CD4-positive, alpha-beta T cell (primary cell): ENCODE data around the gene TMEM204. TPM values are rescaled to one million over a fixed set of nuclear protein-coding genes. Genes with fewer than 3 reads are reported as not detected.

Source experiments
- ATAC-seq: fragments of 200-7000 bp; cut with Tn5 transposase; one replicate; pipeline ENCODE4 v1.10.0; 2022; ENCODE audit warnings: mild to moderate bottlenecking; ENCODE audit not compliant: poor library complexity
- CTCF ChIA-PET: fragments of 350-600 bp; sonication (Branson Sonifier 250); formaldehyde crosslinking; loops from one replicate; lab custom pipeline; 2021; ENCODE audit warnings: antibody characterized with exemption, inconsistent platforms; lab: Charles Lee
- POLR2A ChIA-PET: fragments of 350-600 bp; sonication (Branson Sonifier 250); formaldehyde crosslinking; loops from one replicate; lab custom pipeline; 2021; ENCODE audit warnings: antibody characterized with exemption, inconsistent platforms; lab: Charles Lee
- DNase-seq, 14 experiments: peaks; one replicate each; pipeline ENCODE4 v3.0.0-alpha.2; 2013 to 2020; ENCODE audit warnings: mixed read lengths in 2 of 14
- H3K27ac ChIP-seq, 2 donors: one replicate each; pipeline versions ENCODE4 v1.5.1 to v1.7.0; 2013; ENCODE audit warnings: low read length in 2 of 2, low read depth in 1 of 2, mild to moderate bottlenecking in 1 of 2
- H3K27me3 ChIP-seq, 2 experiments: 1 replicate in 1 of 2; 2 replicates in 1 of 2; pipeline versions ENCODE4 v1.6.1 to v1.7.0; 2013; ENCODE audit warnings: low read length in 2 of 2, control low read depth in 1 of 2, mild to moderate bottlenecking in 1 of 2, moderate library complexity in 1 of 2; ENCODE audit not compliant: insufficient read depth in 2 of 2, control insufficient read depth in 1 of 2
- H3K36me3 ChIP-seq: one replicate; pipeline ENCODE4 v1.6.1; 2013; ENCODE audit warnings: low read length, control low read depth; ENCODE audit not compliant: insufficient read depth
- H3K4me1 ChIP-seq: one replicate; pipeline ENCODE4 v1.6.1; 2013; ENCODE audit warnings: low read length, control low read depth; ENCODE audit not compliant: insufficient read depth
- H3K4me3 ChIP-seq: one replicate; pipeline ENCODE4 v1.5.1; 2013; ENCODE audit warnings: mild to moderate bottlenecking, low read length, moderate library complexity
- H3K9me3 ChIP-seq, 2 experiments: 1 replicate in 1 of 2; 2 replicates in 1 of 2; pipeline versions ENCODE4 v1.6.1 to v1.7.0; 2013; ENCODE audit warnings: low read length in 2 of 2, mild to moderate bottlenecking in 2 of 2, control low read depth in 1 of 2, moderate library complexity in 1 of 2; ENCODE audit not compliant: control insufficient read depth in 1 of 2, insufficient read depth in 1 of 2
- H3K27ac Mint-ChIP-seq: one replicate; pipeline ENCODE4 v1.8.0; 2020; ENCODE audit warnings: mixed read lengths
- H3K27me3 Mint-ChIP-seq: one replicate; pipeline ENCODE4 v1.8.0; 2021; ENCODE audit warnings: mixed read lengths
- H3K36me3 Mint-ChIP-seq: one replicate; pipeline ENCODE4 v1.8.0; 2021; ENCODE audit warnings: low read depth, mixed read lengths
- H3K4me1 Mint-ChIP-seq: one replicate; pipeline ENCODE4 v1.8.0; 2021; ENCODE audit warnings: low read depth, mixed read lengths
- H3K4me3 Mint-ChIP-seq: one replicate; pipeline ENCODE4 v1.8.0; 2020; ENCODE audit warnings: mild to moderate bottlenecking, mixed read lengths
- H3K9me3 Mint-ChIP-seq: one replicate; pipeline ENCODE4 v1.8.0; 2020; ENCODE audit warnings: mixed read lengths
- CTCF ChIP-seq: fragments of 200-600 bp; IDR thresholded peaks from one replicate; pipeline ENCODE4 v1.8.0; 2022; ENCODE audit warnings: antibody characterized with exemption, mild to moderate bottlenecking
- intact Hi-C, 2 experiments: fragments of 100-400 bp; cut with DNase I in 1 of 2; cut with micrococcal nuclease in 1 of 2; formaldehyde crosslinking; loops; one replicate each; pipeline versions ENCODE4 v1.15.1 to v1.9.0; 2023 to 2025; cut with DNase I, micrococcal nuclease
- total RNA-seq, 174 experiments: library from RNA in 2 of 174; stranded (reverse) in 2 of 174; gene quantifications; one replicate each; pipeline ENCODE4 v1.2.3 and lab custom pipeline; 2021 to 2026

Gene TMEM204
- total RNA-seq, 2 experiments from 2014 or later, result 20.5 to 22.1 TPM

- intact Hi-C loops, result no loop called here
- Histone ChIP-seq H3K27ac (no peak overlapping the region), H3K27me3 (no peaks in the 10 kb centered on the region), H3K4me1 (no peaks in the 10 kb centered on the region), H3K4me3 (no peak overlapping the region), H3K9me3 (no peaks in the 10 kb centered on the region), H3K36me3 (no peaks in the 10 kb centered on the region)
- H3K27ac Mint-ChIP-seq, result no peak overlapping the region
- H3K9me3 Mint-ChIP-seq, result no peaks in the 10 kb centered on the region
- TF ChIP-seq CTCF, result no peak
- H3K4me3 Mint-ChIP-seq, result no peak overlapping the region
- no peak for ATAC-seq
- no peak for DNase-seq
- ChIA-PET CTCF (no interaction called here), POLR2A (no interaction called here)
- no peaks in the 10 kb centered on the region for H3K27me3 Mint-ChIP-seq
- H3K36me3 Mint-ChIP-seq, result no peaks in the 10 kb centered on the region
- no peaks in the 10 kb centered on the region for H3K4me1 Mint-ChIP-seq
Measured at GRCh38 chr16:1601031-1601430, 67.6 kb downstream of the TMEM204 start.

GRCh38 chr16:1601489-1601888 lies 68.0 kb downstream of the TMEM204 start:
- DNase-seq, result no peak
- intact Hi-C loops, result no loop called here
- no peaks in the 10 kb centered on the region for H3K4me1 Mint-ChIP-seq
- Histone ChIP-seq H3K27ac (no peak overlapping the region), H3K9me3 (no peaks in the 10 kb centered on the region), H3K27me3 (no peaks in the 10 kb centered on the region), H3K4me3 (no peak overlapping the region), H3K36me3 (no peaks in the 10 kb centered on the region), H3K4me1 (no peaks in the 10 kb centered on the region)
- ChIA-PET CTCF (no interaction called here), POLR2A (no interaction called here)
- no peak for TF ChIP-seq CTCF
- no peak overlapping the region for H3K27ac Mint-ChIP-seq
- H3K4me3 Mint-ChIP-seq, result no peak overlapping the region
- no peak for ATAC-seq
- no peaks in the 10 kb centered on the region for H3K36me3 Mint-ChIP-seq
- no peaks in the 10 kb centered on the region for H3K27me3 Mint-ChIP-seq
- no peaks in the 10 kb centered on the region for H3K9me3 Mint-ChIP-seq

DNA sequence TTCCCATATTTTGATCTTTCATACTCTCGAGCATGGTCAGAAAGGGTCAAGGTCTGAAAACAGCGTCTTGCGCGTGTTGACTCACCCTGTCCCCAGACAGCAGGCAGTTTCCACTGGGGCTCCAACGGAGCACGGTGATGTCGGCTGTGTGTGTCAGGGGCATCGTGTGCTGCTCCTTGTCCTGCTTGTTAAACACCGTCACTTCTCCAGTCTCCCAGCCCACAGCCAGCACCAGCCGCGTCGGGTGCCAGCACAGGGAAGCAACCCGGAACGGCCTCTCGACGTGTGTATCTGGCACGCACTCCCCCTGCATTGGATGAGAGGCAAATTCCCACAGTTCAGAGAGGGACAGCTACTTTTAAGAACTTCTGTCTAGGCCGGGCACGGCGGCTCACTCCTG lies 68.8 kb downstream of the TMEM204 start:
- ATAC-seq (no peak), DNase-seq (no peak)
- intact Hi-C loops, result no loop called here
- Mint-ChIP-seq H3K27ac (no peak overlapping the region), H3K4me3 (no peak overlapping the region), H3K36me3 (no peaks in the 10 kb centered on the region), H3K27me3 (no peaks in the 10 kb centered on the region), H3K4me1 (no peaks in the 10 kb centered on the region), H3K9me3 (no peaks in the 10 kb centered on the region)
- TF ChIP-seq CTCF, result no peak
- Histone ChIP-seq H3K4me3 (no peak overlapping the region), H3K9me3 (no peaks in the 10 kb centered on the region), H3K4me1 (no peaks in the 10 kb centered on the region), H3K27ac (no peak overlapping the region), H3K36me3 (no peaks in the 10 kb centered on the region), H3K27me3 (no peaks in the 10 kb centered on the region)
- CTCF ChIA-PET, result no interaction called here
- POLR2A ChIA-PET, result no interaction called here

Other genes starting within 250 kb of the TMEM204 start
- 100 to 1,000 TPM; 247 to 252 TPM for gene UBE2I, start 224.0 kb upstream of the TMEM204 start, total RNA-seq
- gene BAIAP3, start 200.0 kb upstream of the TMEM204 start, total RNA-seq, result 10 to 100 TPM; 19.6 to 21.5 TPM
- gene TSR3, start 181.8 kb upstream of the TMEM204 start, total RNA-seq, result 10 to 100 TPM; 19.9 to 21.4 TPM
- gene GNPTG, start 181.7 kb upstream of the TMEM204 start, total RNA-seq, result 10 to 100 TPM; 27.6 to 32.0 TPM
- gene UNKL, start 119.0 kb upstream of the TMEM204 start, total RNA-seq, result 10 to 100 TPM; 52.6 to 53.2 TPM
- gene UQCC4, start 112.9 kb upstream of the TMEM204 start, total RNA-seq, result 1 to 10 TPM; 6.9 to 7.6 TPM
- under 1 TPM in 1 of 2 experiments, not detected in 1; 0.30 TPM for gene PERCC1, start 102.6 kb upstream of the TMEM204 start, total RNA-seq
- gene CCDC154, start 89.1 kb upstream of the TMEM204 start, total RNA-seq, result 1 to 10 TPM; 2.9 to 3.0 TPM
- 10 to 100 TPM; 70.5 to 76.2 TPM for gene CLCN7, start 58.6 kb upstream of the TMEM204 start, total RNA-seq
- not detected for gene PTX4, start 44.7 kb upstream of the TMEM204 start, total RNA-seq
- 10 to 100 TPM; 29.7 to 30.8 TPM for gene TELO2, start 40.3 kb upstream of the TMEM204 start, total RNA-seq
- gene IFT140, start 78.4 kb downstream of the TMEM204 start, total RNA-seq, result 1 to 10 TPM; 4.3 to 5.6 TPM
- gene CRAMP1, start 78.7 kb downstream of the TMEM204 start, total RNA-seq, result 10 to 100 TPM; 14.1 to 15.2 TPM
- gene JPT2, start 144.6 kb downstream of the TMEM204 start, total RNA-seq, result 1 to 10 TPM; 2.5 to 3.2 TPM
- gene MAPK8IP3, start 172.5 kb downstream of the TMEM204 start, total RNA-seq, result 100 to 1,000 TPM; 290 to 297 TPM
- 10 to 100 TPM; 46.2 to 54.2 TPM for gene NME3, start 237.9 kb downstream of the TMEM204 start, total RNA-seq
- 10 to 100 TPM; 28.6 to 30.8 TPM for gene EME2, start 239.1 kb downstream of the TMEM204 start, total RNA-seq
- gene MRPS34, start 239.5 kb downstream of the TMEM204 start, total RNA-seq, result 10 to 100 TPM; 25.5 to 26.9 TPM
- gene SPSB3, start 248.9 kb downstream of the TMEM204 start, total RNA-seq, result 10 to 100 TPM; 86.3 to 87.6 TPM
- gene NUBP2, start 249.3 kb downstream of the TMEM204 start, total RNA-seq, result 10 to 100 TPM; 36.4 to 38.1 TPM